Measurements from ENCODE around the gene FAM174C.

DNA sequence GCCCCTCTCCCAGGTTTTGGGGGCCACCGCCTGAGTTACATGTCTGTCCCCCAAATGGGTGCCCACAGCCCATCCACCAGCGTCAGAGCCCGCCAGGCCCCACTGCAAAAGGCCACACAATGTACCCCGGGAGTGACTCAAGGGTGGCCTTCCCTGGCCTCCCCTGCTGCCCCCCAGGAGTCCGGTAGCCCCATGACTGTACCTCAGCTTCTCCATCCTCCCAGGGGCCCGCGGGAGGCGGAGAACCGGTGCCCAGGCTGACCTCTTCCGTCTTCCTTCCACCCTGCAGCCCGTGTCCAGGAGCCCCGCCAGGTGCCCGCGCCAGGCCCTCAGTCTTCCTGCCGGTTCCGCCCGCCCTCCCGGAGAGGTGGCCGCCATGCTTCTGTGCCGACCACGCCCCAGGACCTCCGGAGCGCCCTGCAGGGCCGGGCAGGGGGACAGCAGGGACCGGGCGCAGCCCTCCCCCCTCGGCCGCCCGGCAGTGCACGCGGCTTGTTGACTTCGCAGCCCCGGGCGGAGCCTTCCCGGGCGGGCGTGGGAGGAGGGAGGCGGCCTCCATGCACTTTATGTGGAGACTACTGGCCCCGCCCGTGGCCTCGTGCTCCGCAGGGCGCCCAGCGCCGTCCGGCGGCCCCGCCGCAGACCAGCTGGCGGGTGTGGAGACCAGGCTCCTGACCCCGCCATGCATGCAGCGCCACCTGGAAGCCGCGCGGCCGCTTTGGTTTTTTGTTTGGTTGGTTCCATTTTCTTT is 47.9 kb upstream of the FAM174C start:
- TF ChIP-seq BHLHE40 (IDR thresholded peaks at IDR 0.05; ENCODE audit: borderline replicate concordance) (no peak), FOXK2 (IDR thresholded peaks at IDR 0.05) (no peak), SP1 (IDR thresholded peaks at IDR 0.05) (no peak), L3MBTL2 (conservative IDR thresholded peaks at IDR 0.05) (no peak), FOXA1 (IDR thresholded peaks at IDR 0.05) (no peak)
- TF ChIP-seq, protein P1, sequence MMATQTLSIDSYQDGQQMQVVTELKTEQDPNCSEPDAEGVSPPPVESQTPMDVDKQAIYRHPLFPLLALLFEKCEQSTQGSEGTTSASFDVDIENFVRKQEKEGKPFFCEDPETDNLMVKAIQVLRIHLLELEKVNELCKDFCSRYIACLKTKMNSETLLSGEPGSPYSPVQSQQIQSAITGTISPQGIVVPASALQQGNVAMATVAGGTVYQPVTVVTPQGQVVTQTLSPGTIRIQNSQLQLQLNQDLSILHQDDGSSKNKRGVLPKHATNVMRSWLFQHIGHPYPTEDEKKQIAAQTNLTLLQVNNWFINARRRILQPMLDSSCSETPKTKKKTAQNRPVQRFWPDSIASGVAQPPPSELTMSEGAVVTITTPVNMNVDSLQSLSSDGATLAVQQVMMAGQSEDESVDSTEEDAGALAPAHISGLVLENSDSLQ (IDR thresholded peaks at IDR 0.05): no peak
